ENCODE data around the gene ATN1.

The ATN1 gene, protein sequence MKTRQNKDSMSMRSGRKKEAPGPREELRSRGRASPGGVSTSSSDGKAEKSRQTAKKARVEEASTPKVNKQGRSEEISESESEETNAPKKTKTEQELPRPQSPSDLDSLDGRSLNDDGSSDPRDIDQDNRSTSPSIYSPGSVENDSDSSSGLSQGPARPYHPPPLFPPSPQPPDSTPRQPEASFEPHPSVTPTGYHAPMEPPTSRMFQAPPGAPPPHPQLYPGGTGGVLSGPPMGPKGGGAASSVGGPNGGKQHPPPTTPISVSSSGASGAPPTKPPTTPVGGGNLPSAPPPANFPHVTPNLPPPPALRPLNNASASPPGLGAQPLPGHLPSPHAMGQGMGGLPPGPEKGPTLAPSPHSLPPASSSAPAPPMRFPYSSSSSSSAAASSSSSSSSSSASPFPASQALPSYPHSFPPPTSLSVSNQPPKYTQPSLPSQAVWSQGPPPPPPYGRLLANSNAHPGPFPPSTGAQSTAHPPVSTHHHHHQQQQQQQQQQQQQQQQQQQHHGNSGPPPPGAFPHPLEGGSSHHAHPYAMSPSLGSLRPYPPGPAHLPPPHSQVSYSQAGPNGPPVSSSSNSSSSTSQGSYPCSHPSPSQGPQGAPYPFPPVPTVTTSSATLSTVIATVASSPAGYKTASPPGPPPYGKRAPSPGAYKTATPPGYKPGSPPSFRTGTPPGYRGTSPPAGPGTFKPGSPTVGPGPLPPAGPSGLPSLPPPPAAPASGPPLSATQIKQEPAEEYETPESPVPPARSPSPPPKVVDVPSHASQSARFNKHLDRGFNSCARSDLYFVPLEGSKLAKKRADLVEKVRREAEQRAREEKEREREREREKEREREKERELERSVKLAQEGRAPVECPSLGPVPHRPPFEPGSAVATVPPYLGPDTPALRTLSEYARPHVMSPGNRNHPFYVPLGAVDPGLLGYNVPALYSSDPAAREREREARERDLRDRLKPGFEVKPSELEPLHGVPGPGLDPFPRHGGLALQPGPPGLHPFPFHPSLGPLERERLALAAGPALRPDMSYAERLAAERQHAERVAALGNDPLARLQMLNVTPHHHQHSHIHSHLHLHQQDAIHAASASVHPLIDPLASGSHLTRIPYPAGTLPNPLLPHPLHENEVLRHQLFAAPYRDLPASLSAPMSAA (N-terminal part only)

DNA sequence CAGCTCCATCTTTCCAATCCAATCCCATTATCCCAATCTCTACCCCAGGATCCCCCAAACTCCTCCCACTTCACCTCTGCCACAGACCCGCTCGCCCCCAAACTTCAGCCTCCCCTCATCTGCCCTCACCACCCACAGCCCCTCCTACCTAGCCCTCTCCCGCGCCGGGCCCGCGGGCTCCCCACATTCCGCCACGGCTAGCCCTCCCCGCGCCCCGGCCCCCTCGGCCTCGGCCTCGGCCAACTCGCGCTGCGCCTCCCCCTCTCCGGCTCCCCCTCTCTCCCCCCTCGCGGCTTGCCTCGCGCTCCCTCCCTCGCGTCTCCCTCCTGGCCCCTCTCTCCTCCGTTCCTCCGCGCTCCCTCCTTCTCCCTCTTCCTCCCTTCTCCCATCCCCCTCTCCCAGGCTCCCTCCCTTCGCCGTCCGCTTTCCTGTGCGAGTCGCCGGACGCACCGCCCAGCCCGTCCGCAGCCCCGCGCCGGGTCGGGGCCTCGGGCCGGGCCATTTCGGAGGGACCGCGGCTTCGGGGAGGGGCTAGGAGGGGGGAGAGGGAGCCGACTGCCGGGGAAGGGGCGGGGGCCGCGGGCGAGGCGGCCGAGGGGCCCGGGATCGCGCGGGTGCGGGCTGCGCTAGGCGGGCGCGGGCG is at the start of gene ATN1:
ATN1 (plus strand) TSS at position 581 of the 643 bp plus-strand sequence. CDS start 6,043 bp downstream, outside the sequence.
- Histone ChIP-seq H3K9me3 (ENCODE audit: control insufficient read depth, insufficient read depth, low read depth, low read length) (no peaks in the 10 kb centered on the region), H3K4me1 (ENCODE audit: control insufficient read depth, insufficient read depth, low read length) (peaks cover 28% of the 10 kb centered on the region), H3K27ac (ENCODE audit: extremely low read depth, low read depth, low read length) (peak within 1 kb of the TSS; percentile 80), H3K36me3 (ENCODE audit: control insufficient read depth in 2 of 2, insufficient read depth in 1 of 2, low read length in 2 of 2) (peaks cover 0 to 33% of the 10 kb centered on the region in 2 experiments; a peak in 1 of 3 replicates), H3K4me3 (ENCODE audit: low read depth, low read length) (peak within 1 kb of the TSS; percentile 74)
- POLR2A ChIA-PET: interaction anchor here (0.9 to 6.2 kb wide), 5 partner anchors 10 to 175 kb away, joined by 3 to 99 read pairs (median 32); partner anchors contain the start of genes C12orf57, MLF2, RNU7-1 and SPSB2
- CTCF ChIA-PET: interaction anchor here (1.5 to 6.1 kb wide), 5 partner anchors 10 to 59 kb away, joined by 3 to 53 read pairs (median 31); partner anchors contain the start of genes C12orf57, RNU7-1 and SPSB2
- TF ChIP-seq ZBTB48 (tag by site-specific recombination; IDR thresholded peaks at IDR 0.05) (peak; percentile 80), ZNF596 (tag by site-specific recombination; IDR thresholded peaks at IDR 0.05) (peak; percentile 57; the same call in 1 of the 2 replicates), BCL11A (tag by site-specific recombination; IDR thresholded peaks at IDR 0.05; ENCODE audit: low read depth) (0 out of 2 replicates have a peak, but pooled peaks have one; percentile 50), ZSCAN16 (tag by site-specific recombination; IDR thresholded peaks at IDR 0.05) (no peak), ZNF266 (tag by site-specific recombination; IDR thresholded peaks at IDR 0.05; ENCODE audit: low read depth) (no peak), ZNF843 (tag by site-specific recombination; IDR thresholded peaks at IDR 0.05) (peak; percentile 65; the same call in 1 of the 2 replicates), KLF1 (tag by site-specific recombination; IDR thresholded peaks at IDR 0.05) (peak; percentile 56), ZNF768 (tag by site-specific recombination; IDR thresholded peaks at IDR 0.05) (no peak), GLIS2 (tag by site-specific recombination; IDR thresholded peaks at IDR 0.05) (peak; percentile 93), ZNF791 (tag by site-specific recombination; IDR thresholded peaks at IDR 0.05) (no peak), ZNF629 (tag by site-specific recombination; IDR thresholded peaks at IDR 0.05) (peak; percentile 49), ZNF169 (tag by site-specific recombination; IDR thresholded peaks at IDR 0.05) (no peak), ZNF2 (tag by site-specific recombination; IDR thresholded peaks at IDR 0.05) (0 out of 2 replicates have a peak, but pooled peaks have one; percentile 38), GFI1B (tag by site-specific recombination; IDR thresholded peaks at IDR 0.05) (peak; percentile 23; the same call in 1 of the 2 replicates), IKZF3 (tag by site-specific recombination; IDR thresholded peaks at IDR 0.05) (peak; percentile 84; the same call in 1 of the 2 replicates)
- TF ChIP-seq, protein P1, sequence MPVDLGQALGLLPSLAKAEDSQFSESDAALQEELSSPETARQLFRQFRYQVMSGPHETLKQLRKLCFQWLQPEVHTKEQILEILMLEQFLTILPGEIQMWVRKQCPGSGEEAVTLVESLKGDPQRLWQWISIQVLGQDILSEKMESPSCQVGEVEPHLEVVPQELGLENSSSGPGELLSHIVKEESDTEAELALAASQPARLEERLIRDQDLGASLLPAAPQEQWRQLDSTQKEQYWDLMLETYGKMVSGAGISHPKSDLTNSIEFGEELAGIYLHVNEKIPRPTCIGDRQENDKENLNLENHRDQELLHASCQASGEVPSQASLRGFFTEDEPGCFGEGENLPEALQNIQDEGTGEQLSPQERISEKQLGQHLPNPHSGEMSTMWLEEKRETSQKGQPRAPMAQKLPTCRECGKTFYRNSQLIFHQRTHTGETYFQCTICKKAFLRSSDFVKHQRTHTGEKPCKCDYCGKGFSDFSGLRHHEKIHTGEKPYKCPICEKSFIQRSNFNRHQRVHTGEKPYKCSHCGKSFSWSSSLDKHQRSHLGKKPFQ (tag by site-specific recombination; IDR thresholded peaks at IDR 0.05): no peak
- TF ChIP-seq, protein P2, sequence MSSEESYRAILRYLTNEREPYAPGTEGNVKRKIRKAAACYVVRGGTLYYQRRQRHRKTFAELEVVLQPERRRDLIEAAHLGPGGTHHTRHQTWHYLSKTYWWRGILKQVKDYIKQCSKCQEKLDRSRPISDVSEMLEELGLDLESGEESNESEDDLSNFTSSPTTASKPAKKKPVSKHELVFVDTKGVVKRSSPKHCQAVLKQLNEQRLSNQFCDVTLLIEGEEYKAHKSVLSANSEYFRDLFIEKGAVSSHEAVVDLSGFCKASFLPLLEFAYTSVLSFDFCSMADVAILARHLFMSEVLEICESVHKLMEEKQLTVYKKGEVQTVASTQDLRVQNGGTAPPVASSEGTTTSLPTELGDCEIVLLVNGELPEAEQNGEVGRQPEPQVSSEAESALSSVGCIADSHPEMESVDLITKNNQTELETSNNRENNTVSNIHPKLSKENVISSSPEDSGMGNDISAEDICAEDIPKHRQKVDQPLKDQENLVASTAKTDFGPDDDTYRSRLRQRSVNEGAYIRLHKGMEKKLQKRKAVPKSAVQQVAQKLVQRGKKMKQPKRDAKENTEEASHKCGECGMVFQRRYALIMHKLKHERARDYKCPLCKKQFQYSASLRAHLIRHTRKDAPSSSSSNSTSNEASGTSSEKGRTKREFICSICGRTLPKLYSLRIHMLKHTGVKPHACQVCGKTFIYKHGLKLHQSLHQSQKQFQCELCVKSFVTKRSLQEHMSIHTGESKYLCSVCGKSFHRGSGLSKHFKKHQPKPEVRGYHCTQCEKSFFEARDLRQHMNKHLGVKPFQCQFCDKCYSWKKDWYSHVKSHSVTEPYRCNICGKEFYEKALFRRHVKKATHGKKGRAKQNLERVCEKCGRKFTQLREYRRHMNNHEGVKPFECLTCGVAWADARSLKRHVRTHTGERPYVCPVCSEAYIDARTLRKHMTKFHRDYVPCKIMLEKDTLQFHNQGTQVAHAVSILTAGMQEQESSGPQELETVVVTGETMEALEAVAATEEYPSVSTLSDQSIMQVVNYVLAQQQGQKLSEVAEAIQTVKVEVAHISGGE (tag by site-specific recombination; conservative IDR thresholded peaks at IDR 0.05; ENCODE audit: low read depth): peak; percentile 68; the same call in 1 of the 2 replicates
- TF ChIP-seq, protein P3, sequence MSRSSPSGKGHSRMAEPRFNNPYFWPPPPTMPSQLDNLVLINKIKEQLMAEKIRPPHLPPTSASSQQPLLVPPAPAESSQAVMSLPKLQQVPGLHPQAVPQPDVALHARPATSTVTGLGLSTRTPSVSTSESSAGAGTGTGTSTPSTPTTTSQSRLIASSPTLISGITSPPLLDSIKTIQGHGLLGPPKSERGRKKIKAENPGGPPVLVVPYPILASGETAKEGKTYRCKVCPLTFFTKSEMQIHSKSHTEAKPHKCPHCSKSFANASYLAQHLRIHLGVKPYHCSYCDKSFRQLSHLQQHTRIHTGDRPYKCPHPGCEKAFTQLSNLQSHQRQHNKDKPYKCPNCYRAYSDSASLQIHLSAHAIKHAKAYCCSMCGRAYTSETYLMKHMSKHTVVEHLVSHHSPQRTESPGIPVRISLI (tag by site-specific recombination; IDR thresholded peaks at IDR 0.05): no peak
- TF ChIP-seq, protein P4, sequence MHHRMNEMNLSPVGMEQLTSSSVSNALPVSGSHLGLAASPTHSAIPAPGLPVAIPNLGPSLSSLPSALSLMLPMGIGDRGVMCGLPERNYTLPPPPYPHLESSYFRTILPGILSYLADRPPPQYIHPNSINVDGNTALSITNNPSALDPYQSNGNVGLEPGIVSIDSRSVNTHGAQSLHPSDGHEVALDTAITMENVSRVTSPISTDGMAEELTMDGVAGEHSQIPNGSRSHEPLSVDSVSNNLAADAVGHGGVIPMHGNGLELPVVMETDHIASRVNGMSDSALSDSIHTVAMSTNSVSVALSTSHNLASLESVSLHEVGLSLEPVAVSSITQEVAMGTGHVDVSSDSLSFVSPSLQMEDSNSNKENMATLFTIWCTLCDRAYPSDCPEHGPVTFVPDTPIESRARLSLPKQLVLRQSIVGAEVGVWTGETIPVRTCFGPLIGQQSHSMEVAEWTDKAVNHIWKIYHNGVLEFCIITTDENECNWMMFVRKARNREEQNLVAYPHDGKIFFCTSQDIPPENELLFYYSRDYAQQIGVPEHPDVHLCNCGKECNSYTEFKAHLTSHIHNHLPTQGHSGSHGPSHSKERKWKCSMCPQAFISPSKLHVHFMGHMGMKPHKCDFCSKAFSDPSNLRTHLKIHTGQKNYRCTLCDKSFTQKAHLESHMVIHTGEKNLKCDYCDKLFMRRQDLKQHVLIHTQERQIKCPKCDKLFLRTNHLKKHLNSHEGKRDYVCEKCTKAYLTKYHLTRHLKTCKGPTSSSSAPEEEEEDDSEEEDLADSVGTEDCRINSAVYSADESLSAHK (tag by site-specific recombination; IDR thresholded peaks at IDR 0.05): peak; percentile 53; the same call in 1 of the 2 replicates
- TF ChIP-seq, protein P5, sequence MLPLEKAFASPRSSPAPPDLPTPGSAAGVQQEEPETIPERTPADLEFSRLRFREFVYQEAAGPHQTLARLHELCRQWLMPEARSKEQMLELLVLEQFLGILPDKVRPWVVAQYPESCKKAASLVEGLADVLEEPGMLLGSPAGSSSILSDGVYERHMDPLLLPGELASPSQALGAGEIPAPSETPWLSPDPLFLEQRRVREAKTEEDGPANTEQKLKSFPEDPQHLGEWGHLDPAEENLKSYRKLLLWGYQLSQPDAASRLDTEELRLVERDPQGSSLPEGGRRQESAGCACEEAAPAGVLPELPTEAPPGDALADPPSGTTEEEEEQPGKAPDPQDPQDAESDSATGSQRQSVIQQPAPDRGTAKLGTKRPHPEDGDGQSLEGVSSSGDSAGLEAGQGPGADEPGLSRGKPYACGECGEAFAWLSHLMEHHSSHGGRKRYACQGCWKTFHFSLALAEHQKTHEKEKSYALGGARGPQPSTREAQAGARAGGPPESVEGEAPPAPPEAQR (tag by site-specific recombination; IDR thresholded peaks at IDR 0.05): peak; percentile 34; the same call in 1 of the 2 replicates
